HCT116 (cell line): Measurements from ENCODE around the gene SDF2. TPM values are rescaled to one million over a fixed set of nuclear protein-coding genes. Genes with fewer than 3 reads are reported as not detected.

ENCODE experiments used
- ATAC-seq: fragments of 200-7000 bp; cut with Tn5 transposase; 2 replicates; pipeline ENCODE4 v1.9.1; 2020; ENCODE audit warnings: mild to moderate bottlenecking, moderate library complexity
- BruUV-seq: library from RNA; stranded (reverse); fragments of 400-500 nt; replicated peaks from 2 replicates; lab custom pipeline; 2021; lab: Mats Ljungman, UMichigan
- CTCF ChIA-PET: fragments of 300-600 bp; sonication (Branson Sonifier 250); formaldehyde crosslinking; loops from one replicate; lab custom pipeline; 2021; ENCODE audit warnings: antibody characterized with exemption; lab: Charles Lee
- POLR2A ChIA-PET: fragments of 300-600, 350-600 bp; sonication (Branson Sonifier 250); formaldehyde crosslinking; loops from one replicate; lab custom pipeline; 2021; ENCODE audit warnings: antibody characterized with exemption; lab: Charles Lee
- RAD21 ChIA-PET, 2 experiments: fragments of 300-600 bp; sonication (Branson Sonifier 250); formaldehyde crosslinking; loops; one replicate each; lab custom pipeline; 2023; ENCODE audit warnings: low total read pairs in 2 of 2; ENCODE audit not compliant: uncharacterized antibody in 2 of 2, unreplicated experiment in 2 of 2, low non-redundant PET in 1 of 2; lab: Charles Lee
- DNase-seq: peaks from one replicate; pipeline ENCODE4 v3.0.0-alpha.2; 2010; ENCODE audit warnings: low read depth, low spot score
- H2AFZ ChIP-seq: fragments of 200-600 bp; shearing (Covaris generic), sonication (generic); 2 replicates; pipeline ENCODE4 v1.6.1; 2017; ENCODE audit warnings: low read depth, mixed run types, mixed read lengths, antibody characterized with exemption, low read length; ENCODE audit not compliant: poor library complexity, severe bottlenecking
- H3K27ac ChIP-seq: 2 replicates; pipeline ENCODE4 v1.5.1; 2012; ENCODE audit warnings: low read depth, low read length
- H3K27me3 ChIP-seq: fragments of 200-600 bp; sonication (generic); 2 replicates; pipeline ENCODE4 v1.6.1; 2016; ENCODE audit warnings: mixed run types, low read length, mixed read lengths; ENCODE audit not compliant: insufficient read depth
- H3K36me3 ChIP-seq, 2 experiments: fragments of 200-500 bp in 1 of 2; fragments of 200-600 bp in 1 of 2; sonication (Bioruptor generic) in 1 of 2; sonication (generic) in 1 of 2; 2 replicates each; pipeline versions ENCODE4 v1.5.1 to v1.6.1; 2014 to 2016; ENCODE audit warnings: low read length in 2 of 2, inconsistent platforms in 1 of 2, mixed read lengths in 1 of 2, mixed run types in 1 of 2; ENCODE audit not compliant: insufficient read depth in 2 of 2, control insufficient read depth in 1 of 2
- H3K4me1 ChIP-seq, 2 experiments: fragments of 200-600 bp in 1 of 2; sonication (generic) in 1 of 2; 2 replicates each; pipeline versions ENCODE4 v1.5.1 to v1.6.1; 2012 to 2017; ENCODE audit warnings: low read length in 2 of 2, inconsistent platforms in 1 of 2, mild to moderate bottlenecking in 1 of 2, mixed read lengths in 1 of 2, mixed run types in 1 of 2, moderate library complexity in 1 of 2; ENCODE audit not compliant: insufficient read depth in 2 of 2, control insufficient read depth in 1 of 2
- H3K4me2 ChIP-seq: fragments of 200-600 bp; sonication (generic); 2 replicates; pipeline ENCODE4 v1.6.1; 2017; ENCODE audit warnings: mixed run types, low read length, mixed read lengths
- H3K4me3 ChIP-seq, 2 experiments: fragments of 200-600 bp in 1 of 2; sonication (generic) in 1 of 2; replicated peaks in 1 of 2; 2 replicates each; pipeline ENCODE4 v1.5.1; 2011 to 2016; ENCODE audit warnings: low read length in 2 of 2, control low read depth in 1 of 2, low read depth in 1 of 2, mild to moderate bottlenecking in 1 of 2, mixed read lengths in 1 of 2, mixed run types in 1 of 2
- H3K79me2 ChIP-seq: fragments of 200-600 bp; sonication (generic); 2 replicates; pipeline ENCODE4 v1.6.1; 2017; ENCODE audit warnings: mild to moderate bottlenecking, mixed run types, low read length, moderate library complexity, mixed read lengths; ENCODE audit not compliant: insufficient read depth
- H3K9ac ChIP-seq: fragments of 200-600 bp; sonication (generic); 2 replicates; pipeline ENCODE4 v1.6.1; 2016; ENCODE audit warnings: low read length, mixed read lengths
- H3K9me2 ChIP-seq: fragments of 200-600 bp; sonication (generic), shearing (Covaris generic); 2 replicates; pipeline ENCODE4 v1.6.1; 2017; ENCODE audit warnings: mixed run types, mild to moderate bottlenecking, moderate library complexity; ENCODE audit not compliant: insufficient read depth
- H3K9me3 ChIP-seq, 2 experiments: fragments of 200-500 bp in 1 of 2; fragments of 200-600 bp in 1 of 2; sonication (Bioruptor generic) in 1 of 2; sonication (generic) in 1 of 2; 2 replicates each; pipeline ENCODE4 v1.6.1; 2014 to 2017; ENCODE audit warnings: low read length in 2 of 2, mixed read lengths in 2 of 2, inconsistent platforms in 1 of 2, low read depth in 1 of 2, mild to moderate bottlenecking in 1 of 2, mixed run types in 1 of 2, moderate library complexity in 1 of 2; ENCODE audit not compliant: control insufficient read depth in 1 of 2, insufficient read depth in 1 of 2
- H4K20me1 ChIP-seq: fragments of 200-600 bp; sonication (generic), shearing (Covaris generic); 2 replicates; pipeline ENCODE4 v1.6.1; 2017; ENCODE audit warnings: mixed run types, mild to moderate bottlenecking, moderate library complexity; ENCODE audit not compliant: insufficient read depth
- CTCF ChIP-seq, 3 experiments: fragments of 200-600 bp in 1 of 3; sonication (generic) in 1 of 3; IDR thresholded peaks in 2 of 3; conservative IDR thresholded peaks in 1 of 3; 2 replicates each; pipeline ENCODE4 v1.5.1; 2012 to 2017; ENCODE audit warnings: low read depth in 2 of 3, low read length in 2 of 3, antibody characterized with exemption in 1 of 3, borderline replicate concordance in 1 of 3, control low read depth in 1 of 3, mild to moderate bottlenecking in 1 of 3, mixed read lengths in 1 of 3, mixed run types in 1 of 3, moderate library complexity in 1 of 3; ENCODE audit not compliant: insufficient read depth in 1 of 3
- EZH2 ChIP-seq: fragments of 200-600 bp; sonication (generic); IDR thresholded peaks from 2 replicates; pipeline ENCODE4 v1.6.1; 2017; ENCODE audit warnings: antibody characterized with exemption, mixed run types
- MAX ChIP-seq: IDR thresholded peaks from 2 replicates; pipeline ENCODE4 v1.6.1; 2012
- RAD21 ChIP-seq: IDR thresholded peaks from 2 replicates; pipeline ENCODE4 v1.6.1; 2012; ENCODE audit warnings: low read depth, mild to moderate bottlenecking
- ZBTB33 ChIP-seq: IDR thresholded peaks from 2 replicates; pipeline ENCODE4 v1.6.1; 2011; ENCODE audit warnings: mild to moderate bottlenecking, low read length, moderate library complexity; ENCODE audit not compliant: insufficient replicate concordance; ENCODE audit errors: extremely low read depth
- intact Hi-C: fragments of 100-400 bp; cut with micrococcal nuclease; formaldehyde crosslinking; loops from 2 replicates; pipeline ENCODE4 v1.10.0; 2022
- total RNA-seq: library from RNA; stranded (reverse); gene quantifications from one replicate; pipeline ENCODE4 v1.2.1, GENCODE V29; 2021; ENCODE audit not compliant: unreplicated experiment

The SDF2 gene
- total RNA-seq, 1 experiment from 2014 or later = 41.3 TPM

- Histone ChIP-seq H2AFZ (no peak overlapping the region), H3K27ac (no peak overlapping the region), H3K4me1 (no peaks in the 10 kb centered on the region), H3K9me2 (no peaks in the 10 kb centered on the region), H3K4me3 (no peak overlapping the region), H3K36me3 (peaks cover 67 to 68% of the 10 kb centered on the region in 2 experiments), H3K79me2 (peaks cover 7% of the 10 kb centered on the region; the same call in 1 of the 2 replicates), H3K9me3 (no peaks in the 10 kb centered on the region), H4K20me1 (no peaks in the 10 kb centered on the region), H3K4me2 (no peak overlapping the region), H3K27me3 (no peaks in the 10 kb centered on the region), H3K9ac (no peak overlapping the region)
- ChIA-PET POLR2A (no interaction called here), RAD21 (no interaction called here), CTCF (interaction anchor here (1.0 to 1.5 kb wide), 3 partner anchors 29 to 32 kb away, joined by 3 to 5 read pairs (median 4); no protein-coding TSS in a partner anchor)
- ATAC-seq = peak; percentile 89
- intact Hi-C loops = loop anchor here (1.0 to 10.0 kb wide), 2 partner anchors 31 to 181 kb away; partner anchors contain the start of gene BLTP2
- TF ChIP-seq RAD21 (peak; percentile 54), CTCF (IDR thresholded peaks at IDR 0.05 in 2 of 3, conservative IDR thresholded peaks at IDR 0.05 in 1 of 3; ENCODE audit: borderline replicate concordance in 1 of 3, insufficient read depth in 1 of 3, low read depth in 2 of 3, low read length in 2 of 3) (peak; percentile 44 to 76 (median 70); a peak in 5 of 6 replicates), EZH2 (no peak), MAX (no peak), ZBTB33 (no peak)
- DNase-seq = peak; percentile 10
- BruUV-seq = no TSS peak
Measured at GRCh38 chr17:28675980-28676379, 14.3 kb upstream of the SDF2 start.
